NB4 (cell line): Measurements from ENCODE around the gene SH3GL2.

Experiments
- DNase-seq: peaks from one replicate; pipeline ENCODE4 v3.0.0; 2010; ENCODE audit warnings: low read depth
- H3K4me3 ChIP-seq: one replicate; pipeline ENCODE4 v1.5.1; 2011; ENCODE audit warnings: mild to moderate bottlenecking, low read depth, low read length, moderate library complexity
- CTCF ChIP-seq: IDR thresholded peaks from one replicate; pipeline ENCODE4 v1.5.1; 2012; ENCODE audit warnings: low read depth, low read length
- MYC ChIP-seq: IDR thresholded peaks from 2 replicates; pipeline ENCODE4 v1.6.1; 2011; ENCODE audit warnings: low read depth, low read length
- POLR2A ChIP-seq: IDR thresholded peaks from 2 replicates; pipeline ENCODE4 v1.6.1; 2011; ENCODE audit warnings: mild to moderate bottlenecking; ENCODE audit not compliant: insufficient read length; ENCODE audit errors: extremely low read depth
- TF ChIP-seq, protein P1 (sequence below): IDR thresholded peaks from 2 replicates; pipeline ENCODE4 v1.6.1; 2011; ENCODE audit warnings: low read depth, low read length

The SH3GL2 gene

DNA sequence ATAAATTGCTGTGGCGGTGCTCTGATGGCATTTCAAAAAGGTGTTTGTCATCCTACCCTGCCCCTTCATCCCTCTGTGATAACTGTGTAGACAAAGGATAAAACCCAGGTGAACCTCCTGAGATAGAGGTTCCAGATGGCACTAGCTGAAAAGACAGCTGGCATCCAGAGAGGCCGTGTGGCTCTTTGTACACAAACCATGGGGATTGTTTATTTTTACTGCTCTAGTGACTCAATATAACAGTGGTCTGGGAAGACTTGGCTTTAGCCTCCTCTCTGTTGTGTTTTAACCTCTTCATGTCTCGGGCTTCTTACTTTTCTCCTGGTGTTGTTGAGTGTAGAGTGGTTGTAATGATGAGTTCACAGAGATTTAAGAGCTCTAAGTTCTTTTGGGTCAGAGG is 48.8 kb downstream of the SH3GL2 start:
- no peak overlapping the region for H3K4me3 ChIP-seq
- DNase-seq, result no peak
- TF ChIP-seq CTCF, result no peak

DNA sequence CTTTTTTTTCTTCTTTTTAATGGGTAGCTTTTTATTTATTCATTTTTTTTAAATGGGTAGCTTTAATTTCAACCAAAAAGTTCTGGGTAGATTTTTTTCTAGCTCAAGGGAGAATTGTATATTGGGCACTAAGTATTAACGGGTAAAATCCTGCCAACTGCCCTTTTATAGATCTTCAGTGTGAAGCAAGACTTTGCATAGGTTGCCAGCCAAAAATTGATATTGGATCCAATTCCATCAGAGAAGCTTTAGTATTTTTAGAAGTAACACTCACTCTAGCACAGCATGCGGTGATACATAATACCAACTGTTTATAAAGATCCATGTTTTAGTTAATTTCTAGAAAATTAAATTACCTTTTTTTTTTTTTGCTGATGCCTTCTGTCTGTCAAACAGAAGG is 49.8 kb downstream of the SH3GL2 start:
- H3K4me3 ChIP-seq, result no peak overlapping the region
- no peak for TF ChIP-seq MYC
- TF ChIP-seq POLR2A, result no peak
- TF ChIP-seq, protein P1, sequence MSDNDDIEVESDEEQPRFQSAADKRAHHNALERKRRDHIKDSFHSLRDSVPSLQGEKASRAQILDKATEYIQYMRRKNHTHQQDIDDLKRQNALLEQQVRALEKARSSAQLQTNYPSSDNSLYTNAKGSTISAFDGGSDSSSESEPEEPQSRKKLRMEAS, result no peak
- no peak for TF ChIP-seq CTCF
- DNase-seq, result no peak

DNA sequence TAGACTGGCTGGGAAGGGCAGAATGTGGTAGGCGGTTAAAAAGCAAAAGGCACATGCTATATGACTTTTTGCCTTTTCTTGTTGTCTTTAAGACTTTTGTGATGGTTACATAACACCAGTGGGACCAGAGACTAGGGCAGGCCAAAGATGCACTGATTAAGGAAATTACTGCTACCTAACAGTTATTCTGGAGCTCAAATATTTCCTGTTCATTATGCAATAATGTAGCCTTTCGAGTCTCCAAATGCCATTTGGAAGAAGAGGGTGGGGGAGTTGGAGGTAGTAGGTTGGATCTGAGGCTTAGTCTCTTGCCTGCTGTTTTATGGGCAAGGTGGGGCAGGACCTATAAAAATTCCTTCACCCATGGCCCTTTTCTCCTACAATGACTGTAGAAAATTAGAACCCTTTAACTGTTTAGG is 51.7 kb downstream of the SH3GL2 start:
- TF ChIP-seq POLR2A (no peak), CTCF (no peak), MYC (no peak)
- TF ChIP-seq, protein P1, result no peak
- no peak overlapping the region for H3K4me3 ChIP-seq
- DNase-seq, result no peak

- no peak for DNase-seq
- H3K4me3 ChIP-seq, result no peak overlapping the region
- TF ChIP-seq, protein P1, result no peak
- TF ChIP-seq POLR2A (no peak), MYC (no peak), CTCF (no peak)
Observed at GRCh38 chr9:17631396-17631795, 52.5 kb downstream of the SH3GL2 start.

DNA sequence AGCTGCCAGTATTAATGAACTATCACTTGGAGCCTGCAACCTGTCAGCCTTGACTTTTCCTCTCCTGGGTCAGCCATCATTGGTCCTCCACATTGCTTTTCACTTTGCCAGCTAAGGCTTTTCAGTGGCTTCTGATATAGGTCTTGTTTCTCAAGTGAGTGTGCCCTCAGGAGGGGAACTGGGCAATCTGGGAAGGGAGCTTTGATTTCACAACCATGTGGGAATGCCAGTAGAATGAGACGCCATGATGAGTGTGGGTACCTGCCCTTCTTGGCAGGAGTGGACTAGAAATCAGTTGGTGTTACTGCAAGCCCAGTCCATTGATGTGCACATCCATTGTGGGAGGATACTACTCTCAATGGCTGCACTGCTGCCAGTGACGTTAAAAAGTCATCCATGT is 54.1 kb downstream of the SH3GL2 start:
- H3K4me3 ChIP-seq, result no peak overlapping the region
- no peak for DNase-seq
- TF ChIP-seq MYC, result no peak
- no peak for TF ChIP-seq POLR2A
- TF ChIP-seq, protein P1, result no peak
- no peak for TF ChIP-seq CTCF
